ENCODE data around the gene JPT1.
"Not testable (repeated sequence)": the region's sequence is repeated elsewhere in the genome, so short reads cannot be mapped to it uniquely, and the experiment has no call there.

The JPT1 gene

GRCh38 chr17:75154195-75155106, at the start of gene JPT1:
TSS of gene JPT1 (minus strand) at chr17:75154512. CDS start at chr17:75154397, 115 bp downstream.
- DNase-seq, result peak; percentile 85

- no peak for DNase-seq
Measured at GRCh38 chr17:75199886-75200618, 45.7 kb upstream of the JPT1 start.

- DNase-seq, result no peak
Measured at GRCh38 chr17:75194879-75195278, 40.6 kb upstream of the JPT1 start.

GRCh38 chr17:75191584-75191983, 37.3 kb upstream of the JPT1 start:
- DNase-seq, result no peak

GRCh38 chr17:75188614-75189013, 34.3 kb upstream of the JPT1 start:
- DNase-seq, result no peak

- no peak for DNase-seq
Measured at GRCh38 chr17:75183999-75184884, 29.9 kb upstream of the JPT1 start.

DNA sequence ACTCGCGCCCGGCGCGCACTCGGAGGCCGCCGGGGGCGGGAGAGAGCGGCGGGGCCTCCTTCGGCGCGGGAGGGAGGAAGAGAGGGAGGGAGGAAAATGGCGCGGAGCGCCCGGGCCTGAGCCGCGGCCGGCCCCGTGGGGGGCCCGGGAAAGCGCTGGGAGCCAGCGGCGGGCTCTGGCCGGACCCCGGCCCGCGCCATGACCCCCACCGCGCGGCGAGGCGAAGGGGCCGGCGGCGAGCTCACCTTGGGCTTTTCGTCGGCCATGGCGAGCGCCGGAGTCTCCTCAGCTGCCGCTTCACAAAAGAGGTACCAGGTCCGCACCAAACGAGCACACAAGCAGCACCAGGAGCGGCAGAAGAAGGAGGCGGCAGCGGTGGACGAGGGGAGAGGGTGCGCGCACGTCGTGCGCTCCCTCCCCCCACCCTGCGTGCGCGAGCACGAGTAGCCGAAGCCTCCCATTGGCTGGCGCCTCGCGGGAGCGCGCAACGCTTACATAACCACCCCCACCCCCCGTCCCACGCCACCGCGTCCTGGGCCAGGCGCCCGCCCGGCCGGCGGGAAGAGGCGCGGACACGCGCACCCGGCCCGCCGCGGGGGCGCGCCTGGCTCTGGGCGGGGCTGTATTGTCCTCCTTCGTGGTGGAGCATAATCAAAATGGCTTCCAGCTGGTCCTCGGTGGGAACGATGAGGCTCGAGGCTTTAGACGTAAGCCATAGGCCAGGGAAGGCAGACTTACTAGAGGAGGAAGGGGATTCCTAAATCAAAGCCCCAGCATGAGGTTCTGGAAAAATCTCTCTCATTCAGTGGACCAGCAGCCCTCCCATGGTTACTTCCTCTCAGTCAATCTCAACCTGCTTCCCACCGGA, 28.5 kb upstream of the JPT1 start, which contains the start of gene SUMO2:
TSS of gene SUMO2 (minus strand) at position 391 of the 868 bp plus-strand sequence. CDS start at position 266, 125 bp downstream.
- DNase-seq, result peak; percentile 50

DNA sequence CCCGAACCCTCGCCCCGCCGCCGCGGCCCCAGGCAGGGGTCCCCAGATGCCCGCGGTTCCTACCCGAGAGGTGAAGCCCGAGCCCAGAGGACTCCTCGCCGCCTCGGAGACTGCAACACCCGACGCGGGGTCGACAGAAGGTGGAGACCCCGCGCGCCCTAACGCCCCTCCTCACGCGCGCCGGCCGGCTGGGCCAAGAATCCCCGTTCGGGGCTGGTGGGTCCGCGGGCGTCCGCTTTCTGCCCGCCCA, 27.9 kb upstream of the JPT1 start:
- no peak for DNase-seq

- no peak for DNase-seq
Measured at GRCh38 chr17:75181608-75182318, 27.5 kb upstream of the JPT1 start.

DNA sequence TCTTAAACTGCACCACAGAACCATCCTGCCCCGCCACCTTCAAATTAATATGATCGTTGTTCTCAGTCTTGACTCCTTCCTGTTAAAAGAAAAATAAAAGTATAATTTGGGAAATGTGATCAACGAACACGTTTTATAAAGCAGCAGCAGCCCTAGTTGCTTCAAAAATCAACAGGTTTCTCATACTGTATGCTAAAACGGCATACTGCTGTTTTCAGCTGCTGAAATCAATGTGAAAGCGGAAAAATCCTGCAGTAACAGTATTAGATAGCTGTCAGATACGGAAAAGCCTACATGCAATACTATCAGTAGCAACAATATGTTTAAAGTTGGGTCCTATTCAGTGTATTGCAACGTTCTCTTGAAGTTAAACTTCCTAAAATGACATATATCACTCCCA, 26.8 kb upstream of the JPT1 start:
- DNase-seq, result no peak

- DNase-seq, result no peak
Measured at GRCh38 chr17:75178453-75178852, 24.1 kb upstream of the JPT1 start.

DNA sequence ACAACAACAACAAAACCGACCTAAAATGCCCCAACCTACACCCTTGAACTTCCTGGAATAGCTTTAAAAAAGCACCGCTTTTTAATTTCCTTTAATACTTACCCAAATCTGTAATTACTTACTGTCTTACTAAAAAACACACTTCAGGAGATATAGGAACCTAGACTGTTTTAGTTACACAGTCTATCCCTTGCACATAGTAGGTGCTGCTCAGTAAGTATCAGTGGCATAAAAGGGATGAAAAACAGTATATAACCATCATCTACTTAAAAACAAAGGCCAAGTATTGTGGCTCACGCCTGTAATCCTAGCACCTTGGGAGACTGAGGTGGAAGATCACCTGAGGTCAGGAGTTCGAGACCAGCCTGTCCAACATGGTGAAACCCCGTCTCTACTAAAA, 22.3 kb upstream of the JPT1 start:
- no peak for DNase-seq

- DNase-seq, result no peak
Measured at GRCh38 chr17:75174996-75175395, 20.7 kb upstream of the JPT1 start.

- DNase-seq, result no peak
Measured at GRCh38 chr17:75173526-75173925, 19.2 kb upstream of the JPT1 start.

DNA sequence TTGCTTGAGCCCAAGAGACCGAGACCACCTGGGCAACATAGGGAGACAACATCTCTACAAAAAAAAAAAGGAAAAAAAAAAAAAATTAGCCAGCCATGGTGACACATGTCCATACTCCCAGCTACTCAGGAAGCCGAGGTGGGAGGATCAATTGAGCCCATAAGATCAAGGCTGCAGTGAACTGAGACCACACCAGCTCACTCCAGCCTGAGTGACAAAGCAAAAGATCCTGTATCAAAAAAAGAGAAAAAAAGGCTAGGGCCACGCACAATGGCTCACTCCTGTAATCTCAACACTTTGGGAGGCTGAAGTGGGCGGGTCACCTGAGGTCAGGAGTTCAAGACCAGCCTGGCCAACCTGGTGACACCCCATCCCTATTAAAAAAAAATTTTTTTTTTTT, 14.7 kb upstream of the JPT1 start:
- no peak for DNase-seq

DNA sequence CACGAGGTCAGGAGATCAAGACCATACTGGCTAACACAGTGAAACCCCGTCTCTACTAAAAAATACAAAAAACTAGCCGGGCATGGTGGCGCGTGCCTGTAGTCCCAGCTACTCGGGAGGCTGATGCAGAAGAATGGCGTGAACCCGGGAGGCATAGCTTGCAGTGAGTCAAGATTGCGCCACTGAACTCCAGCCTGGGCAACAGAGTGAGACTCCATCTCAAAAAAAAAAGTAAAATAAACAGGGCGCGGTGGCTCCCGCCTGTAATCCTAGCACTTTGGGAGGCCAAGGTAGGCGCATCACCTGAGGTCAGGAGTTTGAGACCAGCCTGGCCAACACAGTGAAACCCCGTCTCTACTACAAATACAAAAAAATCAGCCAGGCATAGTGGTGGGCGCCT, 10.3 kb upstream of the JPT1 start:
- DNase-seq, result not testable (repeated sequence)

DNA sequence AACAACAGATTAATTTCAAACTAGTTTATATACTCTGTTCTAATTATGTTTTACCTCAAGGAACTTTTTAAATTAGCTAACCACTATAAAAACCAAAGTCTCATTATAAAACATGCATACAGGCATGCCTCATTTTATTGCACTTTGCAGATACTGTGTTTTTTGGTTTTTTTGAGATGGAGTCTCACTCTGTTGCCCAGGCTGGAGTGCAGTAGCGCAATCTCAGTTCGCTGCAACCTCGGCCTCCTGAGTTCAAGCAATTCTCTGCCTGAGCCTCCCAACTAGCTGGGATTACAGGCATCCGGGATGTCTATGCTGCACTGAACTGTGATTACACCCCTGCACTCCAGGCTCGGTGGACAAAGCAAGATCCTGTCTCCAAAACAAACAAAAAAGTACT, 8.8 kb upstream of the JPT1 start:
- DNase-seq, result no peak

DNA sequence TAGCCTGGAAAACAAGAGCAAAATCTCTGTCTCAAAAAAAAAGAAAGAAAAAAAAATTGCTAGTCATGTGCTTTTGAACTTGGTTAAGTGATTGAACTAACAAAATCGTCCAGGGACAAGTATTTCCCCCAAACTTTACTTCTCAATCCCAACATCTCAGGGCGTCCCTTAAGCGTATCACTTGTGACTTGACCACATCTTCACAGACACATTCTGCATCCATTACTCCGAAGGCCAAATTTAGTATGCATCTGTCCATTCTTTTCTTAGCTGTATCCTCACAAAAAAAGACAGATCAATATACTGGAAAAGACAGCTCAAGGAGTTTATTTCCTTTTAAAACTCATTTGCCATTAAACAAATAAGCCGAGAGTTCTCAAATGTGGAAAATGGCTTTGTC, 5.9 kb upstream of the JPT1 start:
- no peak for DNase-seq

DNA sequence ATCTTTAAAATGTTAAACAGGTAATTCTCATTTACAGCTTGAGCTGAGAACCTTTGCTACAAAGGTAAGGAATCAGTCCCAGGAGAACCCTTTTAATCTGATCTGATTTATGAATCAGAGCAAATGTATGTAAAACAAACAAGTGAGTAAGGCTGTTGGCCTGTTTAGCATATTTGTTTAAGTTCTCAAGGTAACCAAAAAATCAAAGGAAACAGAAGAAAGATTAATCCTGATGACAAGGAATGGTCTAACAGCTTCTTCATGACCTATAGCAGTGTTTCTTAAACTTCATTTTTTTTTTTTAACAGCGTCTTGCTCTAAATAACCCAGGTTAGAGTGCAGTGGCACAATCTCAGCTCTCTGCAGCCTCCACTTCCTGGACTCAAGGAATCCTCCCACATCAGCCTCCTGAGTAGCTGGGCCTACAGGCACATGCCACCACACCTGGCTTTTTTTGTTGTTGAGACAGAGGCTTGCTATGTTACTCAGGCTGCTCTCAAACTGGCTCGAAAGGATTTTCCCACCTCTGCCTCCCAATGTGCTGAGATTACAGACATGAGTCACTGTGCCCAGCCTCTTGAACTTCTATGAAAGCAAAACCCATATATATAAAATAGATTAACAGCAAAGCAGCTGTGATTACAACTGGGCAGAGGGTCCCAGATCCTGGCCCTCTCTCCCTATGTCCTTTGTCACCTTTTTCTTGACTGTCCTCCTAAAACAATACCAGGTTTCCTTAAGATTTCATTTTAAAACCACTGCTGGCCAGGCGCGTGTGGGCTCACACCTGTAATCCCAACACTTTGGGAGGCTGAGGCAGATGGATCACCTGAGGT, 5.1 kb upstream of the JPT1 start:
- DNase-seq, result no peak

- DNase-seq, result not testable (repeated sequence)
Measured at GRCh38 chr17:75158480-75158879, 4.2 kb upstream of the JPT1 start.

DNA sequence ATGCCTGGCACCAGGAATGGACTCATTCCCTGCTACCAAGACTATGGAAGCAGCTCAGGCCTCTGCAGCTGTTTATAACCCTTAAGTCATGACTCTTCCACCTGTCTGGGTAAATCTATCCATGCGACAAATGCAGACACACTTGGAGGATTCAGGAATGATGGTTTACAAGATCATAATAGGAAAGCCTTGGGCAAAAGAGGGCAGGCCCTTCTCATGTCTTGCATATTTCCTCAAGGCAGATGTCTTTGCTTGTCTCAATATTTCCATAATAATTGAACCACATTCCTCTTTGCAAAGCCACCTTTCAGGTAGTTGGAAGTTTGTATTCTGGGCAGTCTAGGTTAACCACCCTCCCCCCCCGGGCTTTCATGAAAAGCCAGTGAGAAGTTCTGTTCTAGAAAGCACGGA, 884 bp upstream of the JPT1 start:
- no peak for DNase-seq
